GM20000 (cell line): ENCODE results near the gene TWF1.

Experiments
- DNase-seq: peaks from one replicate; pipeline ENCODE4 v3.0.0; 2012; ENCODE audit warnings: low spot score
- TF ChIP-seq, protein P1 (sequence below): IDR thresholded peaks from 2 replicates; pipeline ENCODE4 v1.5.1; 2012; ENCODE audit warnings: mild to moderate bottlenecking, control low read depth; ENCODE audit errors: extremely low read depth, missing control alignments

The TWF1 gene

DNA sequence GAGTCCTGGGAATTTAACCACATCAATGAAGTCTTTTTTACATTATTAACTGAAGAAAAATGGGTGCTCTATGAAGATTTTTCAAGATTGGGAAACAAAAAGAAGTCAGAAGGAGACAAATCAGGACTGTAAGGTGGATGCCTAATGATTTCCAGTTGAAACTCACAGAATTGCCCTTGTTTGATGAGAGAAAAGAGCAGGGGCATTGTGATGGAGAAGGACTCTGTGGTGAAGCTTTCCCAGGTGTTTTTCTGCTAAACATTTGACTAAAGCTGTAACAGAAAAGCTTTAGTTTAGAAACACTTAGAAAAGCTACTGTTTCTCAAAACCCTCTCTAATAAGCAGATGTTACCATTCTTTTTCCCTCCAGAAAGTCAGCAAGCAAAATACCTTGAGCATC lies 41.6 kb downstream of the TWF1 start:
- TF ChIP-seq, protein P1, sequence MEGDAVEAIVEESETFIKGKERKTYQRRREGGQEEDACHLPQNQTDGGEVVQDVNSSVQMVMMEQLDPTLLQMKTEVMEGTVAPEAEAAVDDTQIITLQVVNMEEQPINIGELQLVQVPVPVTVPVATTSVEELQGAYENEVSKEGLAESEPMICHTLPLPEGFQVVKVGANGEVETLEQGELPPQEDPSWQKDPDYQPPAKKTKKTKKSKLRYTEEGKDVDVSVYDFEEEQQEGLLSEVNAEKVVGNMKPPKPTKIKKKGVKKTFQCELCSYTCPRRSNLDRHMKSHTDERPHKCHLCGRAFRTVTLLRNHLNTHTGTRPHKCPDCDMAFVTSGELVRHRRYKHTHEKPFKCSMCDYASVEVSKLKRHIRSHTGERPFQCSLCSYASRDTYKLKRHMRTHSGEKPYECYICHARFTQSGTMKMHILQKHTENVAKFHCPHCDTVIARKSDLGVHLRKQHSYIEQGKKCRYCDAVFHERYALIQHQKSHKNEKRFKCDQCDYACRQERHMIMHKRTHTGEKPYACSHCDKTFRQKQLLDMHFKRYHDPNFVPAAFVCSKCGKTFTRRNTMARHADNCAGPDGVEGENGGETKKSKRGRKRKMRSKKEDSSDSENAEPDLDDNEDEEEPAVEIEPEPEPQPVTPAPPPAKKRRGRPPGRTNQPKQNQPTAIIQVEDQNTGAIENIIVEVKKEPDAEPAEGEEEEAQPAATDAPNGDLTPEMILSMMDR = no peak
- no peak for DNase-seq

DNA sequence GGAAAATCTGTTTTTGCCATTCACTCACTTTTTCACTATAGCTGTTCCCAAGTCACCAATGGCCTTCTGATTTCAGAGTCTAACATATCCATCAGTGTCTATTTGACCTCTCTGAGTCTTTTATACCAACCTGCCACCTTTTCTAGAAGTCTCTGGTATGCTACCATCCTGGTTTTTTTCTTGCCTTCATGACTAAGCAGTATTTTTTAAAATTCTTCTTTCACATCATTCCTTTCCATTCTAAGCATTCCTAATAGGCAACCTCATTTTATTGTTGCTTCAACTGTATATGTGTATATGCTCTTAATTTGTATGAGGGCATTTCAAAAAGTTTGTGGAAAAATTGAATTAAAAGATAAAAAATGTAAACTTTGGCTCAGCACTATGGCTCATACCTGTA lies 42.3 kb downstream of the TWF1 start:
- DNase-seq = no peak
- TF ChIP-seq, protein P1 = no peak

DNA sequence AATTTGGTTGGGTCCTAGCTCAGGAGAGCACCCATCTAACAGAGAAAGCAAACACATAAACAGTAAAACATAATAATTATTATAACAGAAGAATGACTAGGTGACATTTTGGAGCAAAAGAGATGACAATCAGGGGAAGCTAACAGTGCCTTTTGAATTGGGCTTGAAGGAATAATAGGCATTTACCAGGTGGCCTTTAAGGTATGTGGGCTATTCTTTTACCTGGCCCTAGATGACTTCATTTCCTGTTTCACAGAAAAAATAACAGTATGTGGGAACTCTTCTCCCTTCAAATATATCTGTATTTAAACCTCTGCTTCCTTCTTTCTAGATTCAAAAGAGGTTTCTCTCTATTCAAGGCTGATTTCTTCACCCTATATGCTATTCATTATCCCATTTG lies 43.5 kb downstream of the TWF1 start:
- TF ChIP-seq, protein P1 = no peak
- DNase-seq = no peak

DNA sequence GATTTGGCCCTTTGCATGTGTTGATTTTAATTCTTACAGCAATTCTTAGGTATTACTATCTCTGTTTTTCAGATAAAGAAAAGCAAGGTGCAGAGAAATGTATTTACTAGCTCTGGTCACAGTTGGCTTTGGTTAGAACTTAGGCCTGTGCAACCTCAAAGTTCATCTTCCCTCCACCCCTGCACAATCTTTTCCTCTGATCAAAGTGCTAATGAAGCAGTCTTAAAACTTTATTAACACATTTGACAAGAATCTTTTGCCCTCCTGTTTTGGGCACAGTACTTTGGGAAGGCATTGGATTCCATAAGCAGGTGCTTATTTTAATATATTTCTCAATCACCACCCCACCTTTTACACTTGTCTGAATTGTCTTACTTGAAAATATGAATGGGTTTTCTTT lies 44.6 kb downstream of the TWF1 start:
- no peak for DNase-seq
- TF ChIP-seq, protein P1 = no peak

DNA sequence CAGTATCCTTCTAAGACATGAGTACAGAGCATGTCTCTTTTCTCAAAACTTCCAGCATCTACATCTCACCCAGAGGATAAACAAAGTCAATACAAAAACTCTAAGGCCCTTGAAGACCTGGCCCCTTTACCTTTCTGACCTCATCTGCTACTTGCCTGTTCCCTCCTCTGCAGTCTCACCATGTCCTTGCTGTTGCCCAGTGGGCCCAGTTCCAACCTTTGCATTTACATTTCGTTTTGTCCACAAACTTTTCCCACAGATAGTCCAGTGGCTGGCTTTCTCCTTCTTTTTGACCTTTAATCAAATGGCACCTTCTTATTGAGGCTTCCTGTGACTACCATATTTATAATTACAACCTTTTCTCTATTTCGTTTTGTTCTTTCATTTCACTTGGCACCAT lies 45.7 kb downstream of the TWF1 start:
- TF ChIP-seq, protein P1 = no peak
- DNase-seq = no peak

DNA sequence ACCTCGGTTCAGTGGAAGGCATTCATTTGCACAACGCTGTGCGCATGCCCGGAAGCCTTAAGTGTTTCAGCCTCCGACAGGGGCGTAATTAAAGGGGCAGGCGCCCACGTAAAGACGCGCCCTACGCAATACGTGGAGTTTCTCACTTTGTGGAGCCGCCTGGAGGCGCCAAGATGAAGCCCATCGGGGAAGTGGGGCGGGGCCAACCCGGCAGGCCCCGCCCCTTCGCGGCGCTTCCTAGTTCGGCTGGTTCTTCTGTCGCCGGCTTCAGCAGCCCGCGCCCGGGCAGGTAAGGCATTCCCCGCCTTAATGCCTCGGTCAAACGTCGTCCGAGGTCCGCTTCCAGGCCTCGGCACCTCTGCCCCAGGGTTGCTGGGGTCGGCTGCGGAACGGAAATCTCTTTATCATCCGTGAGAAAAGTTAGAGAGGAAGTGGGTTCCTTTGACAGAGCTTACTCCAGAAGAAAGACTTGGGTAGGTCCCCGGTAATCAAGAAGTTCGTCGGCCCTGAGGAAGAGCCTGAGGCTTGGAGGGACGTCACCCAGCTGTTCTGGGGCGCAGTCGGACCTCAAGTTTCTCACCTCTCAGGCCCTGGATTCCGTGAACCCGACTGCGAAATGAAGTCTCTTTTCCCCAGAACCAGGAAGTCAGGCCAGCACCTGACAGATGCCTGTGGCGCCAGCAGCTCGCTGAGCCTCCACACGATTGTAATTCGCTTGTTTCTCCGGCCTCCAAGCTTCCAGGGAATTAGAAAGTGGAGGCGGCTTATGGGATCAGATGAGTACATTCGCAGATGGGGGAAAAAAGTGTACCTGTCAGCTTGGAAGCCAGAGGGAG lies 47.2 kb downstream of the TWF1 start, which contains the start of the genes IRAK4 and PUS7L:
Gene IRAK4, plus strand, starts transcription at position 224 of the 836 bp plus-strand sequence. CDS start 9,161 bp downstream, outside the sequence.
Gene PUS7L, minus strand, starts transcription at position 63 of the 836 bp plus-strand sequence. CDS start 3,545 bp downstream, outside the sequence.
- DNase-seq = peak; percentile 90
- TF ChIP-seq, protein P1 = peak; percentile 17

DNA sequence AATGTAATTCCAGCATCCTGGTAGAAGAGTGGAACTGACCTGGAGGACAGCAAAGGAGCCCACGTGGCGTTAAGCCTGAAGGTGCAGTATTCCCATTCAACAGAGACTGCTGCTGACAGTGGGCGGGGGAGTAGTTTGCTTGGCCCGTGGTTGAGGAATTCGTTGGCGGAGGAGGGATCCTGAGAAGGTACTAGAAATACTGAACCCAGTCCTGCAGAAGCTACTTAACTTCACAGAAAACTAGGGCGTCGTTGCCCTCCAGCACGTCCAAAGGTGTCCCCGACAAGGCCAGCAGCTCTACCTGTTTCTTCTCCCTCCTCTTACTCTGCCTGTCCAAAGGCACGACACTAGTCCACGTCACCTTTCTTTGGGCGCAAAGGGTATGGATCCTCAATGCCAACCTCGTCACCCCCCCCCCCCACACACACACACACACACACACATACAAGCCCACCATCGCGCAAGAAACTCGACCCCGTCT lies 47.8 kb downstream of the TWF1 start:
- TF ChIP-seq, protein P1 = no peak
- DNase-seq = no peak
